ENCODE data around the gene SDR42E2.
A peak's percentile ranks its signal among the peaks of the same experiment; 100 is the strongest.

Gene SDR42E2

GRCh38 chr16:22204091-22204655 lies 41.9 kb downstream of the SDR42E2 start:
- 94 to 100% methylated on average over 2 of the region's 2 CpGs for WGBS, 2 experiments (ENCODE audit: insufficient coverage in 2 of 2)
- Histone ChIP-seq H3K9me3 (ENCODE audit: control insufficient read depth, low read length) (no peaks in the 10 kb centered on the region), H3K4me3 (ENCODE audit: extremely low read depth, insufficient read depth, low read length, poor library complexity, severe bottlenecking) (no peak overlapping the region), H3K36me3 (ENCODE audit: control insufficient read depth, insufficient read depth, low read length) (no peaks in the 10 kb centered on the region), H3K4me1 (ENCODE audit: control insufficient read depth, insufficient read depth, low read length, poor library complexity, severe bottlenecking) (peaks cover 8% of the 10 kb centered on the region), H3K27ac (ENCODE audit: low read depth, low read length, severe bottlenecking) (no peak overlapping the region)

- 12 to 20% methylated on average over 7 to 8 of the region's 11 CpGs for WGBS, 2 experiments (ENCODE audit: insufficient coverage in 2 of 2)
- Histone ChIP-seq H3K9me3 (ENCODE audit: control insufficient read depth, low read length) (peaks cover under 1% of the 10 kb centered on the region), H3K36me3 (ENCODE audit: control insufficient read depth, insufficient read depth, low read length) (peaks cover 5% of the 10 kb centered on the region), H3K27ac (ENCODE audit: low read depth, low read length, severe bottlenecking) (peak overlapping the region; percentile 44), H3K4me3 (ENCODE audit: extremely low read depth, insufficient read depth, low read length, poor library complexity, severe bottlenecking) (peak overlapping the region; percentile 84), H3K4me1 (ENCODE audit: control insufficient read depth, insufficient read depth, low read length, poor library complexity, severe bottlenecking) (no peaks in the 10 kb centered on the region)
These were observed 43.3 kb downstream of the SDR42E2 start for GRCh38 chr16:22205577-22206012.

GRCh38 chr16:22206013-22206841 lies 43.9 kb downstream of the SDR42E2 start, which contains the start of gene EEF2K:
Gene EEF2K, plus strand, starts transcription at chr16:22206278. Its CDS starts 19,452 bp downstream, at chr16:22225730.
- WGBS, 2 experiments (ENCODE audit: insufficient coverage in 2 of 2), result 0 to 1% methylated on average over 50 to 60 of the region's 74 CpGs
- H3K36me3 ChIP-seq (ENCODE audit: control insufficient read depth, insufficient read depth, low read length), result peaks cover 7% of the 10 kb centered on the region
- no peaks in the 10 kb centered on the region for H3K4me1 ChIP-seq (ENCODE audit: control insufficient read depth, insufficient read depth, low read length, poor library complexity, severe bottlenecking)
- H3K9me3 ChIP-seq (ENCODE audit: control insufficient read depth, low read length), result peaks cover 6% of the 10 kb centered on the region
- peak within 1 kb of the TSS; percentile 44 for H3K27ac ChIP-seq (ENCODE audit: low read depth, low read length, severe bottlenecking)
- H3K4me3 ChIP-seq (ENCODE audit: extremely low read depth, insufficient read depth, low read length, poor library complexity, severe bottlenecking), result peak within 1 kb of the TSS; percentile 84

GRCh38 chr16:22206842-22207714 lies 44.8 kb downstream of the SDR42E2 start:
- no peaks in the 10 kb centered on the region for H3K4me1 ChIP-seq (ENCODE audit: control insufficient read depth, insufficient read depth, low read length, poor library complexity, severe bottlenecking)
- H3K36me3 ChIP-seq (ENCODE audit: control insufficient read depth, insufficient read depth, low read length), result peaks cover 7% of the 10 kb centered on the region
- WGBS, 2 experiments (ENCODE audit: insufficient coverage in 2 of 2), result 18% methylated on average over 31 to 33 of the region's 35 CpGs
- H3K9me3 ChIP-seq (ENCODE audit: control insufficient read depth, low read length), result peaks cover 6% of the 10 kb centered on the region
- peak overlapping the region; percentile 84 for H3K4me3 ChIP-seq (ENCODE audit: extremely low read depth, insufficient read depth, low read length, poor library complexity, severe bottlenecking)
- H3K27ac ChIP-seq (ENCODE audit: low read depth, low read length, severe bottlenecking), result no peak overlapping the region

- Histone ChIP-seq H3K4me3 (ENCODE audit: extremely low read depth, insufficient read depth, low read length, poor library complexity, severe bottlenecking) (peak overlapping the region; percentile 84), H3K27ac (ENCODE audit: low read depth, low read length, severe bottlenecking) (no peak overlapping the region), H3K4me1 (ENCODE audit: control insufficient read depth, insufficient read depth, low read length, poor library complexity, severe bottlenecking) (no peaks in the 10 kb centered on the region), H3K9me3 (ENCODE audit: control insufficient read depth, low read length) (peaks cover 6% of the 10 kb centered on the region), H3K36me3 (ENCODE audit: control insufficient read depth, insufficient read depth, low read length) (peaks cover 7% of the 10 kb centered on the region)
- 80 to 94% methylated on average over 7 to 8 of the region's 10 CpGs for WGBS, 2 experiments (ENCODE audit: insufficient coverage in 2 of 2)
These were observed 45.5 kb downstream of the SDR42E2 start for GRCh38 chr16:22207715-22208360.

- Histone ChIP-seq H3K36me3 (ENCODE audit: control insufficient read depth, insufficient read depth, low read length) (peaks cover 7% of the 10 kb centered on the region), H3K4me3 (ENCODE audit: extremely low read depth, insufficient read depth, low read length, poor library complexity, severe bottlenecking) (no peak overlapping the region), H3K9me3 (ENCODE audit: control insufficient read depth, low read length) (peaks cover 6% of the 10 kb centered on the region), H3K4me1 (ENCODE audit: control insufficient read depth, insufficient read depth, low read length, poor library complexity, severe bottlenecking) (no peaks in the 10 kb centered on the region), H3K27ac (ENCODE audit: low read depth, low read length, severe bottlenecking) (no peak overlapping the region)
- WGBS, 2 experiments (ENCODE audit: insufficient coverage in 2 of 2), result 100% methylated on average over 3 to 5 of the region's 6 CpGs
These were observed 48.0 kb downstream of the SDR42E2 start for GRCh38 chr16:22210285-22210684.

GRCh38 chr16:22210854-22211253 lies 48.5 kb downstream of the SDR42E2 start:
- 89 to 100% methylated on average over 2 of the region's 2 CpGs for WGBS, 2 experiments (ENCODE audit: insufficient coverage in 2 of 2)
- H3K4me1 ChIP-seq (ENCODE audit: control insufficient read depth, insufficient read depth, low read length, poor library complexity, severe bottlenecking), result peaks cover under 1% of the 10 kb centered on the region
- H3K36me3 ChIP-seq (ENCODE audit: control insufficient read depth, insufficient read depth, low read length), result peaks cover 7% of the 10 kb centered on the region
- no peak overlapping the region for H3K27ac ChIP-seq (ENCODE audit: low read depth, low read length, severe bottlenecking)
- H3K4me3 ChIP-seq (ENCODE audit: extremely low read depth, insufficient read depth, low read length, poor library complexity, severe bottlenecking), result no peak overlapping the region
- H3K9me3 ChIP-seq (ENCODE audit: control insufficient read depth, low read length), result peaks cover 6% of the 10 kb centered on the region

- H3K4me1 ChIP-seq (ENCODE audit: control insufficient read depth, insufficient read depth, low read length, poor library complexity, severe bottlenecking), result peaks cover 4% of the 10 kb centered on the region
- H3K27ac ChIP-seq (ENCODE audit: low read depth, low read length, severe bottlenecking), result no peak overlapping the region
- WGBS, 2 experiments (ENCODE audit: insufficient coverage in 2 of 2), result 100% methylated on average over 1 to 2 of the region's 4 CpGs
- H3K36me3 ChIP-seq (ENCODE audit: control insufficient read depth, insufficient read depth, low read length), result peaks cover 7% of the 10 kb centered on the region
- no peak overlapping the region for H3K4me3 ChIP-seq (ENCODE audit: extremely low read depth, insufficient read depth, low read length, poor library complexity, severe bottlenecking)
- H3K9me3 ChIP-seq (ENCODE audit: control insufficient read depth, low read length), result peaks cover 6% of the 10 kb centered on the region
These were observed 50.9 kb downstream of the SDR42E2 start for GRCh38 chr16:22213236-22213635.

- Histone ChIP-seq H3K27ac (ENCODE audit: low read depth, low read length, severe bottlenecking) (no peak overlapping the region), H3K4me1 (ENCODE audit: control insufficient read depth, insufficient read depth, low read length, poor library complexity, severe bottlenecking) (peaks cover 4% of the 10 kb centered on the region), H3K9me3 (ENCODE audit: control insufficient read depth, low read length) (peaks cover 6% of the 10 kb centered on the region), H3K36me3 (ENCODE audit: control insufficient read depth, insufficient read depth, low read length) (peaks cover 7% of the 10 kb centered on the region), H3K4me3 (ENCODE audit: extremely low read depth, insufficient read depth, low read length, poor library complexity, severe bottlenecking) (no peak overlapping the region)
- WGBS, 2 experiments (ENCODE audit: insufficient coverage in 2 of 2), result 81 to 100% methylated on average over 1 to 3 of the region's 3 CpGs
These were observed 51.5 kb downstream of the SDR42E2 start for GRCh38 chr16:22213801-22214200.

- WGBS, 2 experiments (ENCODE audit: insufficient coverage in 2 of 2), result 100% methylated on average over 1 of the region's 2 CpGs
- Histone ChIP-seq H3K36me3 (ENCODE audit: control insufficient read depth, insufficient read depth, low read length) (peaks cover 11% of the 10 kb centered on the region), H3K9me3 (ENCODE audit: control insufficient read depth, low read length) (peaks cover 6% of the 10 kb centered on the region), H3K4me1 (ENCODE audit: control insufficient read depth, insufficient read depth, low read length, poor library complexity, severe bottlenecking) (peaks cover 4% of the 10 kb centered on the region), H3K4me3 (ENCODE audit: extremely low read depth, insufficient read depth, low read length, poor library complexity, severe bottlenecking) (no peak overlapping the region), H3K27ac (ENCODE audit: low read depth, low read length, severe bottlenecking) (no peak overlapping the region)
These were observed 52.1 kb downstream of the SDR42E2 start for GRCh38 chr16:22214402-22214801.
